ENCODE results near the gene WDFY1.
A peak's percentile ranks its signal among the peaks of the same experiment; 100 is the strongest.
"Not testable (repeated sequence)": the region's sequence is repeated elsewhere in the genome, so short reads cannot be mapped to it uniquely, and the experiment has no call there.

The WDFY1 gene

GRCh38 chr2:223882715-223883114 lies 62.4 kb downstream of the WDFY1 start:
- no peak for DNase-seq (ENCODE audit: low read depth)
- TF ChIP-seq, protein P1, sequence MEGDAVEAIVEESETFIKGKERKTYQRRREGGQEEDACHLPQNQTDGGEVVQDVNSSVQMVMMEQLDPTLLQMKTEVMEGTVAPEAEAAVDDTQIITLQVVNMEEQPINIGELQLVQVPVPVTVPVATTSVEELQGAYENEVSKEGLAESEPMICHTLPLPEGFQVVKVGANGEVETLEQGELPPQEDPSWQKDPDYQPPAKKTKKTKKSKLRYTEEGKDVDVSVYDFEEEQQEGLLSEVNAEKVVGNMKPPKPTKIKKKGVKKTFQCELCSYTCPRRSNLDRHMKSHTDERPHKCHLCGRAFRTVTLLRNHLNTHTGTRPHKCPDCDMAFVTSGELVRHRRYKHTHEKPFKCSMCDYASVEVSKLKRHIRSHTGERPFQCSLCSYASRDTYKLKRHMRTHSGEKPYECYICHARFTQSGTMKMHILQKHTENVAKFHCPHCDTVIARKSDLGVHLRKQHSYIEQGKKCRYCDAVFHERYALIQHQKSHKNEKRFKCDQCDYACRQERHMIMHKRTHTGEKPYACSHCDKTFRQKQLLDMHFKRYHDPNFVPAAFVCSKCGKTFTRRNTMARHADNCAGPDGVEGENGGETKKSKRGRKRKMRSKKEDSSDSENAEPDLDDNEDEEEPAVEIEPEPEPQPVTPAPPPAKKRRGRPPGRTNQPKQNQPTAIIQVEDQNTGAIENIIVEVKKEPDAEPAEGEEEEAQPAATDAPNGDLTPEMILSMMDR (conservative IDR thresholded peaks at IDR 0.05; ENCODE audit: control insufficient read depth, insufficient read depth, low read depth, low read length) = no peak
- H3K4me3 ChIP-seq (ENCODE audit: control insufficient read depth, low read depth, low read length) = no peak overlapping the region

DNA sequence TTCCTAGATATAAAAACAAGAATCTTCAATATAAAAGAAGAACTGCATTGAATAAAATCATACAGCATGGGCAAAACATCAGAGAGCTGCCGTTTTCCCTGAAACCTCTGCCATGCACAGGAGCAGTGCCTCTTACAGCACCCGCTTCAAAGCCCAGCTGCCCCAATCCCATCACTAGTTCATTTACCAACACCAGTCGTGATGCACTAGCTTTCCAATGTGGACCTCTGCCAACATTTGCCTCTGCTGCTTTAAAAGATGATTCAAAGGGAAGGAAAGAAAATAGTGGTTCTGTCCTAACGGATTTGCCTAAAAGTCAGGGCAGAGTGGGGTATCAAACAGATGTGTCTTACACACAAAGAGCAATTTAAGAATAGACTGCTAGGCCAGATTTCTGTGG lies 64.3 kb downstream of the WDFY1 start:
- DNase-seq (ENCODE audit: low read depth) = peak; percentile 17
- no peak overlapping the region for H3K4me3 ChIP-seq (ENCODE audit: control insufficient read depth, low read depth, low read length)
- TF ChIP-seq, protein P1 (conservative IDR thresholded peaks at IDR 0.05; ENCODE audit: control insufficient read depth, insufficient read depth, low read depth, low read length) = no peak

DNA sequence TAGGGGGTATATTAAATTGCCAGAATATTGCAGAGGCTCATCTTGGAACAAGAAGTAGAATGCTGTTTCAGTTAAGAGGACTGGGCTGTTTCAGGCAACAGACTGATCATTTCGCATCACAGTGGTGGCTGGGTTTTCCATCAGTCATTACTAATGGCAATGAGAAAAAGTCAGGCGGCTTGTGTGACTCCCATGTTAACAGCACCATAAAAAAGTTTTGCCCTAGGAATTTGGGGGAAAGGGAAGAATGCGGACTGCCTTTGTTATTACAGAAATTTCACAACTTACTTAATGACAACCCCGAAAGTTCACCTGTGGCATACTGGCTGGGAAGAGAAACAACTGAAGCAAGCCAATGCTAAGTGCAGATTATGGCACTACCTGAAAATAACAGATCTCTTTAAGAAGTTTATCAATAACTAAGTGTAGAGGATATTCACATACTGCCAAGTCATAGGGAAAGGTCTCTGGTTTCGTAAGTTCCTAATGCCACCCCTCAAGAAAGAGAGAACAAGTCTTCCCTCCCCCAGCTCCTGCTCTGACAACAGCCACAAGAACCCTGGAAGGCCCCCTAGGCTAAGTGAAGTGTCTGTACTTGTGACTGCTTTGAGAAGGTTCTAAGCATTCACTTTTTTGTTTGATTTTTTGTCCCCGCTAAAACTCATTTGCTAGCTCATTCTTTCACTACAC lies 67.3 kb downstream of the WDFY1 start:
- DNase-seq (ENCODE audit: low read depth) = no peak
- H3K4me3 ChIP-seq (ENCODE audit: control insufficient read depth, low read depth, low read length) = no peak overlapping the region
- TF ChIP-seq, protein P1 (conservative IDR thresholded peaks at IDR 0.05; ENCODE audit: control insufficient read depth, insufficient read depth, low read depth, low read length) = no peak

DNA sequence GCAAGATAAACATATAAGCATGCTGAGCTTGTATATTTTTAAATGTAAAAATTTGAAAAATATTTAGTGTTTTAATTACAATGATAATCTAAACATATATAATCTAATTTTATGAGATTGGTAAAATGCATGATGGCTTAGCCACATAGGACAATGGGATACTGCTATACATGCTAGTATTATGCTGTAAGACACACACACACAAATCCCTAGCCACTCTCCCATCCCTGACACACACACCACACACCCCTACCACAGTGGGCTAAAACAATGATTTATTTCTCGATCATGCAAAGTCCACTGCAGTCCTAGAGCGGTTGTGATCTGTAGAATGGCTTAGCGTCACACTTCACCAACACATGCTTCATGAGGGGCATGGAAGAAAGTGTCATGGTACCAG lies 71.5 kb downstream of the WDFY1 start:
- TF ChIP-seq, protein P1 (conservative IDR thresholded peaks at IDR 0.05; ENCODE audit: control insufficient read depth, insufficient read depth, low read depth, low read length) = no peak
- no peak for DNase-seq (ENCODE audit: low read depth)

DNA sequence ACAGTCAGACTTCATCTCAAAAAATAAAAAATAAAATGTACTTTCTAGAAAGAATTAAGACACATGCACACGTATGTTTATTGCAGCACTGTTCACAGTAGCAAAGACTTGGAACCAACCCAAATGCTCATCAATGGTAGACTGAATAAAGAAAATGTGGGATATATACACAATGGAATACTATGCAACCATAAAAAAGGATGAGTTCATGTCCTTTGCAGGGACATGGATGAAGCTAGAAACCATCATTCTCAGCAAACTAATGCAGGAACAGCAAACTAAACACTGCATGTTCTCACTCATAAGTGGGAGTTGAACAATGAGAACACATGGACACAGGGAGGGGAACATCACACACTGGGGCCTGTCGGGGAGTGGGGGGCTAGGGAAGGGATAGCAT lies 72.4 kb downstream of the WDFY1 start:
- DNase-seq (ENCODE audit: low read depth); H3K4me3 ChIP-seq (ENCODE audit: control insufficient read depth, low read depth, low read length): not testable (repeated sequence)

More for the DNA sequence above, 71.5 kb downstream of the WDFY1 start:
- H3K4me3 ChIP-seq (ENCODE audit: control insufficient read depth, low read depth, low read length) = no peak overlapping the region

DNA sequence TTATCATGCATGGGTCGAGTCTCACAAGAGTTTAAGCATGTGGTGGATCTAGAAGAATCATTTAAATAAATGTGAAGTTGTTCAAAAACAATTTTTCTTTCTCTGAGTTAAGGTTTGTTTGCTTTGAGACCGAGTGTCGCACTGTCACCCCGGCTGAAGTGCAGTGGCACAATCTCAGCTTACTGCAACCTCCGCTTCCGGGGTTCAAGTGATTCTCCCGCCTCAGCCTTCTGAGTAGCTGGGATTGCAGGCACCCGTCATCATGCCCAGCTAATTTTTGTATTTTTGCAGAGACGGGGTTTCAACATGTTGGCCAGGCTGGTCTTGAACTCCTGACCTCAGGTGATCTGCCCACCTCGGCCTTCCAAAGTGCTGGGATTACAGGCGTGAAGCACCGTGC lies 73.5 kb downstream of the WDFY1 start:
- H3K4me3 ChIP-seq (ENCODE audit: control insufficient read depth, low read depth, low read length); DNase-seq (ENCODE audit: low read depth): not testable (repeated sequence)

DNA sequence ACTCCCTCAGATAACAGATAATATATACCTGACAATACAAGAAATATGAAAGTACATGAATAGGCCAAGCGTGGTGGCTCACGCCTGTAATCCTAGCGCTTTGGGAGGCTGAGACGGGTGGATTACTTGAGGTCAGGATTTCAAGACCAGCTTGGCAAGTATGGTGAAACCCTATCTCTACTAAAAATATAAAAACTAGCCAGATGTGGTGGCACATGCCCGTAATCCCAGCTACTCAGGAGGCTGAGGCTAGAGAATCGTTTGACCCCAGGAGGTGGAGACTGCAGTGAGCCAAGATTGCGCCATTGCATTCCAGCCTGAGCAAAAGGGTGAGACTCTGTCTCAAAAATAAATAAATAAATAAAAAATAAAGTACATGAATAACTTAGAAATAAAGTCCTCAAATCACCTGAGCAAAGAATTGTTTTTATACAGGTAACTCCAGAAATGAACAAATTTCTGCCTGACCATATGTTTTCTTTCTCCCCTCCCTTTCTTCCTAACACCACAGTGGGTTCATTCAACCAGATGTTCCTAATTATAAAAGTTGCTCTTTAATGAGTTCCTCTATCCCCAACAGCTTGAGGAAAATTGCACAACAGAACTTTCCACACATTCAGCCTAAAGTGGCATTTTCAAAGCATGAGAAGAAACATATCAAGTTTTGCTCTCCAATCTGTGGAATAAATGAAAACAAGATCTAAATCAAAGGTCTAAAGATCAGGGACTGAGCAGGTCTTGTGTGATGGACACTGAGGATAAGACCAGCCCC lies 74.1 kb downstream of the WDFY1 start:
- TF ChIP-seq, protein P1 (conservative IDR thresholded peaks at IDR 0.05; ENCODE audit: control insufficient read depth, insufficient read depth, low read depth, low read length) = no peak
- H3K4me3 ChIP-seq (ENCODE audit: control insufficient read depth, low read depth, low read length) = no peak overlapping the region
- DNase-seq (ENCODE audit: low read depth) = peak; percentile 42
